Cerebellar cortex (tissue), 1 donor: ENCODE results near the gene PNMA6E.
"Not testable (repeated sequence)": the region's sequence is repeated elsewhere in the genome, so short reads cannot be mapped to it uniquely, and the experiment has no call there.

Experiments
- DNase-seq: peaks from one replicate; pipeline ENCODE4 v3.0.0-alpha.2; 2015; ENCODE audit warnings: low spot score

Gene PNMA6E

GRCh38 chrX:153408221-153408721 is 7.1 kb upstream of the PNMA6E start:
- DNase-seq: no peak

- DNase-seq: no peak
Observed at GRCh38 chrX:153407736-153408135, 6.6 kb upstream of the PNMA6E start.

GRCh38 chrX:153406903-153407302 is 5.8 kb upstream of the PNMA6E start:
- DNase-seq: no peak

GRCh38 chrX:153406011-153406410 is 4.9 kb upstream of the PNMA6E start:
- DNase-seq: no peak

GRCh38 chrX:153405426-153405825 is 4.3 kb upstream of the PNMA6E start:
- no peak for DNase-seq

GRCh38 chrX:153404333-153404732 is 3.2 kb upstream of the PNMA6E start:
- DNase-seq: not testable (repeated sequence)

GRCh38 chrX:153400146-153401132 is 711 bp downstream of the PNMA6E start:
- DNase-seq: no peak

- DNase-seq: no peak
Observed at GRCh38 chrX:153398275-153398960, 2.7 kb downstream of the PNMA6E start.

GRCh38 chrX:153397256-153397960 is 3.7 kb downstream of the PNMA6E start:
- DNase-seq: no peak

- no peak for DNase-seq
Observed at GRCh38 chrX:153396320-153397195, 4.6 kb downstream of the PNMA6E start.

GRCh38 chrX:153395613-153396319 is 5.4 kb downstream of the PNMA6E start:
- DNase-seq: no peak

GRCh38 chrX:153394612-153395011 is 6.5 kb downstream of the PNMA6E start:
- no peak for DNase-seq

- DNase-seq: no peak
Observed at GRCh38 chrX:153392642-153393321, 8.4 kb downstream of the PNMA6E start.

- DNase-seq: not testable (repeated sequence)
Observed at GRCh38 chrX:153389460-153389768, 11.7 kb downstream of the PNMA6E start.

GRCh38 chrX:153388722-153389459 is 12.3 kb downstream of the PNMA6E start:
- no peak for DNase-seq

GRCh38 chrX:153387987-153388721 is 13.0 kb downstream of the PNMA6E start:
- no peak for DNase-seq

GRCh38 chrX:153387345-153387744 is 13.8 kb downstream of the PNMA6E start:
- DNase-seq: no peak

- no peak for DNase-seq
Observed at GRCh38 chrX:153386097-153386496, 15.1 kb downstream of the PNMA6E start.

- DNase-seq: not testable (repeated sequence)
Observed at GRCh38 chrX:153384973-153385372, 16.2 kb downstream of the PNMA6E start.
